GM21825 (cell line): ENCODE results near the gene RNFT1.
"Not testable (repeated sequence)": the region's sequence is repeated elsewhere in the genome, so short reads cannot be mapped to it uniquely, and the experiment has no call there.

Experiments
- ATAC-seq: cut with Tn5 transposase; IDR thresholded peaks from one replicate; pipeline ENCODE4 v1.9.1; 2021; ENCODE audit warnings: mild to moderate bottlenecking, moderate library complexity; ENCODE audit not compliant: unreplicated experiment

Gene RNFT1

DNA sequence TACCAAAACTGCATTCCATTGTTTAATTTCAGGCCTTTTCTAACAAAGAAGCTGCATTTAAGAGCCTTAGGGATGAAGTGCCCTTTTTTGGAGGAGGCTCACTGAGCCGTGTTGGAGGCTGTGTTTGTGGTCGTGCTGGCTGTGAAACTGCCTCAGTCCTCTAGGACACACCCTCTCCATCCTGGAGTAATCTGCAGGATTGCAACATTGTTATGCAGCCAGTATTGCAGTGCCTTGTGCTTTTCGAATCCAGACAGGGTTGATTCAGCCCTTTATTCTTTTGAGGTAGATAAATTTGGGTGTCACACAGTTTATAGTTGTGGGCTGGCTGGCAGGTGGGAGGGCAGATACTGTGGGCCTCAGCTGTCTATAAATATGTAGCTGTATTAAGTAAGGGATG, 33.8 kb downstream of the RNFT1 start:
- not testable (repeated sequence) for ATAC-seq

DNA sequence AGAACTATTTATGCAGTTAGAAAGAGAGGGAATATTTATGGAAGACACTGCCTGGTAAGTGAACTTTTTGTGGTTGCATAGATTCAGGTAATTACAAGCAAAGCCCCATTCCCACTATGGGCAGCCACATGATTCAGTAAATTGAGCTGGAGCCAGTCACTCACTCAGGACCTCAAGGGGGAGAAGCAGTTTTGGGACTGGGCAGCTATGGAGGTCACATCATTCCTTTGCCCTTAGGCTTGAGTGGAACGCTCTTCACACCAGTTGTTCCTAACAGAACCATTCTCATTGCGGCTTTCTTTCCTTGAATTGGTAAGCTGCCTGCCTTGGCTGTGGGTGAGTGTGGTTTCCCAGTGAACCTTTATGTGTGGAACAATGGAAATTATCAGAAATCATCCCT, 34.4 kb downstream of the RNFT1 start:
- not testable (repeated sequence) for ATAC-seq

DNA sequence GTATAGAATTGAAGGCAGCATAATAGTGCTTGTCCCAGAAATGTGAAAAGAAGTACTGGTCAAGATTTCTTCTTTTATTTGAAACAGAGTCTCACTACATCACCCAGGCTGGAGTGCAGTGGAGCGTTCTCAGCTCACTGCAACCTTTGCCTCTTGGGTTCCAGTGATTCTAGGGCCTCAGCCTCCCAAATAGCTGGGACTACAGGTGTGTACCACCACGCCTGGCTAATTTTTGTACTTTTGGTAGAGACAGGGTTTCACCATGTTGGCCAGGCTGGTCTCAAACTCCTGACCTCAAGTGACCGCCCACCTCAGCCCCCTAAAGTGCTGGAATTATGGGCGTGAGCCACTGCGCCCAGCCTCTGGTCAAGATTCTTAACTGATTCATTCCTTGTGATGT, 43.9 kb downstream of the RNFT1 start:
- not testable (repeated sequence) for ATAC-seq

DNA sequence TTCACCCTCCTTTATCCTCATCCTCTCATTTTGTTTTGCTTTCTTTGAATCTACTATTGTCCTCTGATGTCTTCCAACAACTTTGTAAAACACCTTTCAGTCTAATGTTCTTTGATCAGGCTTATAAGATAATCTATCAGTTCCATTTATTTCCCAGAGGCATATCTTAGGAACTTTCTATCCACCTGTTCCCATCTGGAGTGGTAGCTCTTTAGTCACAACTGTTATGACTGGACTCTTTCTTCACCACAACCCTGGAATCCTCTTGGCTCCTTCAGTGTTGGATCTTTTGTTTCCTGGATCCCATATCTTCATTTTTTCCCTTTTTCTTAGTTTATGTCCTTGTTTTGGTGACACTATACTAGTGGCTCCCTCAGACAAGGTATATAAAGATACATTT, 48.1 kb downstream of the RNFT1 start:
- no peak for ATAC-seq

DNA sequence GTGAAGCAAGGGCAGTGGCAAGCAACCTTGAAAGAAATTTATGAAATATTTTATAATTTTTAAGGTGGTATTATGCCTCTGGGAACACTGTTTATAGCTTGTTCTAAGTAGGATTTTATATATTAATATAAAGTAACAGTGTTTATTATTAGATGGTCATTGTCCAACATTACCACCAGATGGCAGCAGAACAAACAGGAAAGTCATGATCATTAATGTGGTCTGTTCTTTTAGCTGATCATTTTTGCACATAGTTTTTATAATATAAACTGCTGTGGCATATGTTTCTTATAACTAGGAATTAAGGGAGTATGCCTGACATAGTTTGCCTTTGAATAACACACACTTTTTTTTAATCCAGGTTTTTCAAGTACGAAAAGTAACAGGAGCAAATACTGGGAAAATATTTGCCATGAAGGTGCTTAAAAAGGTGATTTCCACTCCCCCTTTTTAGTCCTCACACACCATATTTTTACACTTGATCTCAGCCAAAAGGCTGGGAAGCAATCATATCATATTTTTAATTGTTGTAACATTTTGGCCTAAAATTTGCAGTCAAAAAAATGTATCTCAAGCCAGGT, 50.2 kb downstream of the RNFT1 start:
- no peak for ATAC-seq

DNA sequence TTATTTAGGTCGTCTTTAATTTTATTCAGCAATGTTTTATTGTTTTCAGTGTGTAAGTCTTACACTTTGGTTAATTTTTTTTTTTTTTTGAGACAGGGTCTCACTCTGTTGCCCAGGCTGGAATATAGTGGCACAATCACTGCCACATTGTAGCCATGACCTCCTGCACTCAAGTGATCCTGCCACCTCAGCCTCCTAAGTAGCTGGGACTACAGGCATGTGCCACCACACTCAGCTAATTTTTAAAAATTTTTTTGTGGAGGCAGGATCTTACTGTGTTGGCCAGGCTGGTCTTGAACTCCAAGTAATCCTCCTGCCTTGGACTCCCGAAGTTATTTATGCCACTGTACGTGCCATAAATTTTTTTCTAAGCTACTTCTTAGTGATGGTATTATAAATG, 57.1 kb downstream of the RNFT1 start:
- no peak for ATAC-seq

DNA sequence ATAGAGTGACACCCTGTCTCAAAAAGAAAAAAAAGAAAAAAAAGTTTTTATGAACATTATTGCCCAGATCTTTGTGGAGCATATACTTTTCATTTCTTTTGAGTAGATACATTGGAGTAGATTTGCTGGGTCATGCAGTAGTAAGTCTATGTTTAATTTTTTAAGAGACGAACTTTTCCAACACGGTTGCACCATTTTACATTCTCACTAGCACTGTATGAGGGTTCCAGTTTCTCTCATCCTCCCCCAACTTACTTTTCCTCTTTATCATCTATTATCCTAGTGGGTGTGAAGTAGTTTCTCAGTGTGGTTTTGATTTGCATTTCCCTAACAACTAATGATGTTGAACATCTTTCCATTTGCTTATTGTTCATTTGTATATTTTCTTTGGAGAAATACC, 61.1 kb downstream of the RNFT1 start:
- ATAC-seq = no peak
